T-helper 2 cell treated with Interferon-gamma antibody and Interleukin-4, amounts not matched to agents 5 μg/mL and 100 μg/mL, for 36 hours (primary cell): Measurements from ENCODE around the gene ZBTB16.
"Not testable (repeated sequence)": the region's sequence is repeated elsewhere in the genome, so short reads cannot be mapped to it uniquely, and the experiment has no call there.

ENCODE experiments used
- DNase-seq: peaks from one replicate; pipeline ENCODE4 v3.0.0; 2021; ENCODE audit warnings: low spot score
- H3K27ac Mint-ChIP-seq: one replicate; pipeline ENCODE4 v1.8.0; 2021; ENCODE audit warnings: mild to moderate bottlenecking, mixed read lengths
- H3K27me3 Mint-ChIP-seq: one replicate; pipeline ENCODE4 v1.8.0; 2021; ENCODE audit warnings: low read depth, mixed read lengths
- H3K36me3 Mint-ChIP-seq: one replicate; pipeline ENCODE4 v1.8.0; 2021; ENCODE audit warnings: low read depth, mixed read lengths
- H3K4me1 Mint-ChIP-seq: one replicate; pipeline ENCODE4 v1.8.0; 2021; ENCODE audit warnings: low read depth, mixed read lengths
- H3K4me3 Mint-ChIP-seq: one replicate; pipeline ENCODE4 v1.8.0; 2022; ENCODE audit warnings: mild to moderate bottlenecking, moderate library complexity, mixed read lengths
- H3K9me3 Mint-ChIP-seq: one replicate; pipeline ENCODE4 v1.8.0; 2021; ENCODE audit warnings: mixed read lengths

ZBTB16 gene

DNA sequence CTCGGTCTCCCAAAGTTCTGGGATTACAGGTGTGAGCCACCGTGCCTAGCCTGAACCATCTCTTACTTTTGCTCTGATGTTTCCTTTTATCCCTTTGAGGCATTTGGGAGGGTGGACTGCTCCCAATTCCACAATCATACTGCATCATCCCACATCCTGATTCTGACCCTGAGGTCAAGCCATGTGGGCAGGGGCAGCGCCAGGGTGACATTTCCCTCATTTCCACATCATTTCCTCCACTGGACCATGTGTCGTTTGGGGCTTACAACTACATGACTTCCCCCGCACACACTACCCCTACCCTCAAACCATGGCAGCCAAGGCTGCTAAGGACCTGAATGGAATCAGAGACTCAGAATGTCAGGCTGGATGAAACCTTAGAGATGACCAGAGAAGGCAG is 26.4 kb upstream of the ZBTB16 start:
- Mint-ChIP-seq H3K4me3 (no peak overlapping the region), H3K36me3 (no peaks in the 10 kb centered on the region), H3K4me1 (peaks cover 5% of the 10 kb centered on the region), H3K27me3 (peaks cover 37% of the 10 kb centered on the region), H3K27ac (no peak overlapping the region), H3K9me3 (no peaks in the 10 kb centered on the region)
- DNase-seq: no peak

DNA sequence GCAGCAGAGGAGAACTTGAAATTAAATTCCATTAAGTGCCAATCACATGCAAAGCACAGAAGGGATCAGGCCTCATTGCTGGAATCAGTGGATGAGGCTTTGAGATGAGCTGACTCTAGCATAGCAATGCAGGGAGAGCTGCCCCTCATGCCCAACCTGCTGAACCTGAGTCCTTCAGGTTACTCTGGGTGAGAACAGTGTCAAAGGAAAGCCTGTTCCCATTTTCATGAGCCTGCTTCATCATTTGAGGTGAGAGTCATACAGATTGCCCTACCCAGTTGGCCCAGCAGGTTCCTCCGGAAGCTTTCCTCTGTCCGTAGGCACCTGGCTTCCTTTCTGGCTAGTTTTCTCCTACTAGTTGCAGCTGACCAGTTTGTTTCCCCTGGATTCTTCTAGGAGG is 25.9 kb upstream of the ZBTB16 start:
- Mint-ChIP-seq H3K27me3 (peaks cover 42% of the 10 kb centered on the region), H3K36me3 (no peaks in the 10 kb centered on the region), H3K27ac (no peak overlapping the region), H3K4me1 (peaks cover 5% of the 10 kb centered on the region), H3K9me3 (no peaks in the 10 kb centered on the region), H3K4me3 (no peak overlapping the region)
- no peak for DNase-seq

DNA sequence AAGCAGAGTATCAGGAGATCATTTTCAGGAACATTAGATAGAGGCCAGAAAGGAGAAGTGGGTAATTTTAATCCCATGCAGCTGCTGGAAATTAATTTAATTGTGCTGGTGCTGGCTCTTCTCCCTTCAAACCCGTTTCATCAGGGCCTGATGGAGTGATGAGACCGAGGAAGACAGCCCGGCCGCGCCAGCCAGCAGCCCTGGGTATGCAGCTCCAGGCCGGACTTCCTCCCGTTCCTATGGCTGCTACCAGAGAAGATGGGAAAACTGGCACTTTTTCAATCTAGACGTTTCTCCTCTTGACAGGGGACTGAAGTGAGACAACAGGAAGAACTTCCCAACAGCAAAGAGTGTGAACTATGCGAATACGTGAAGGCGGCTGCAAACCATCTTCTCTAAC is 24.6 kb upstream of the ZBTB16 start:
- Mint-ChIP-seq H3K4me3 (no peak overlapping the region), H3K27ac (no peak overlapping the region), H3K4me1 (peaks cover 5% of the 10 kb centered on the region), H3K9me3 (no peaks in the 10 kb centered on the region), H3K36me3 (no peaks in the 10 kb centered on the region), H3K27me3 (peaks cover 47% of the 10 kb centered on the region)
- no peak for DNase-seq

DNA sequence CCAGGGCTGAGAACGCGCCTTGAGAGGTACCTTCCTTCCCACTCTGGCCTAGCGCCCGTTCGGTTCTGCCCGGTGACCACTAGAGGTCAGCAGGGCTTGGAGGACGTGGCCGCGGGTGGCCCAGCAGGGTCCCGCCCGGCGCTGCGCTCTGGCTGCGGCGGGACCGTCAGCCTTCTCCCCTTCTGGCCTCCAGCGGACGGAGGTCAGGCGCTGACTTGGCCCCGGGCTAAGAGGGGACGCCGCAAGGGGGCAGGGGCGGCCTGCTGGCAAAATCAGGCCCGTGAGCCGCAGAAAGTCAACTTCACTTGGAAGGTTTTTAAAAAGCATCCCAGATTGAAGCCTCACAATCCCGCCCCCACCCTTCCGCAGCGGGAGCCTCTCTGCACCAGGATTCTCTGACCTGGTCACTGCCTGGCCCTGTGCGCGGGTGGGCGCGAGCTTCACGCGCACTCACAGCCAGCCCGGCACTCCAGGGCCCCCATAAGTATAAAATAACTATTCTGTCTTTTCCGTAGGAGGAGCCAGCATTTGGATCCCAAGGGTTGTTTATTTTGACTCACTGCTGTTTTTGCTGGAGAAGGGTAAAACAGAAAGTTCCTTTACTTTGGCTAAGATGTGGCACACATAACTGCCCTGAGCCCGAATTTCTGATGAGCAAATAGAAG is 23.2 kb upstream of the ZBTB16 start:
- Mint-ChIP-seq H3K9me3 (no peaks in the 10 kb centered on the region), H3K36me3 (no peaks in the 10 kb centered on the region), H3K4me3 (no peak overlapping the region), H3K4me1 (peaks cover 5% of the 10 kb centered on the region), H3K27ac (no peak overlapping the region), H3K27me3 (peaks cover 44% of the 10 kb centered on the region)
- DNase-seq: peak; percentile 42

DNA sequence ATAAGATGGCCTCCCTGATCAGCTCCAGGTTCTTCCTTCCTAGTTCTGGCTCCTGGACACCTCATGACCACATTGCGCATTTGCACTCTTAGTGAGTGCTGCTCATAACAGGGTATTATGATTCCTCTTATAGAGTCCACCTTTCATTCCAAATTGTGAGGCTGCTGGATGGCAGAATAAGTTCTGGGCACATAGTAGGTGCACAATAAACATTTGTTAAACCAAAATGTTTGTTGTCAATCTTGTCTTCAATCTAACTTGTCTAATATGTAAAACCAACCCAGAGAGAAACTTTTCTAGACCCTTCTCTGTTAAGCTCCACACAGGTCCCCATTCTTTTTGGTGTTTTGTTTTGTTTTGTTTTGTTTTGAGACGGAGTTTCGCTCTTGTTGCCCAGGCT is 22.6 kb upstream of the ZBTB16 start:
- peaks cover 5% of the 10 kb centered on the region for H3K4me1 Mint-ChIP-seq
- no peaks in the 10 kb centered on the region for H3K36me3 Mint-ChIP-seq
- no peak overlapping the region for H3K27ac Mint-ChIP-seq
- no peaks in the 10 kb centered on the region for H3K9me3 Mint-ChIP-seq
- peaks cover 39% of the 10 kb centered on the region for H3K27me3 Mint-ChIP-seq
- H3K4me3 Mint-ChIP-seq: no peak overlapping the region
- DNase-seq: no peak

DNA sequence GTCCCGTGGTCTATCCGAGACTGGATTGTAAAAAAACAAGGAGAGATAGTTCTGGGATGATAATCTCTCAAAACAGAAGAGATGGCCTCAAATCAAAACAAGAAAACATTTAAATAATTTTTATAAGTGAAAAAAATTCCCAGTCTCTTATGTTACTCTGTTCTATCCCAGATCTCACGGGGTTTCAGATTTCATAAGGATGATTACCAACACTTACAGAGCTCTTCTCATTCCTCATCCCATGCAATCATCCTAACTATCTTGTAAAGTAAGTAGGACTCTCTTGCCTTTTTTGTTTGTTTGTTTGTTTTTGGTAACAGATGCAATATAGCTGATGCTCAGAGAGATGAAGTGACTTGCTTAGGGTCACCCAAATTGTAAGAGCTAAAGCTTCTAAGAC is 20.0 kb upstream of the ZBTB16 start:
- H3K36me3 Mint-ChIP-seq: no peaks in the 10 kb centered on the region
- H3K9me3 Mint-ChIP-seq: no peaks in the 10 kb centered on the region
- no peak overlapping the region for H3K27ac Mint-ChIP-seq
- H3K4me3 Mint-ChIP-seq: no peak overlapping the region
- H3K4me1 Mint-ChIP-seq: peaks cover 15% of the 10 kb centered on the region
- no peak for DNase-seq
- peaks cover 34% of the 10 kb centered on the region for H3K27me3 Mint-ChIP-seq

DNA sequence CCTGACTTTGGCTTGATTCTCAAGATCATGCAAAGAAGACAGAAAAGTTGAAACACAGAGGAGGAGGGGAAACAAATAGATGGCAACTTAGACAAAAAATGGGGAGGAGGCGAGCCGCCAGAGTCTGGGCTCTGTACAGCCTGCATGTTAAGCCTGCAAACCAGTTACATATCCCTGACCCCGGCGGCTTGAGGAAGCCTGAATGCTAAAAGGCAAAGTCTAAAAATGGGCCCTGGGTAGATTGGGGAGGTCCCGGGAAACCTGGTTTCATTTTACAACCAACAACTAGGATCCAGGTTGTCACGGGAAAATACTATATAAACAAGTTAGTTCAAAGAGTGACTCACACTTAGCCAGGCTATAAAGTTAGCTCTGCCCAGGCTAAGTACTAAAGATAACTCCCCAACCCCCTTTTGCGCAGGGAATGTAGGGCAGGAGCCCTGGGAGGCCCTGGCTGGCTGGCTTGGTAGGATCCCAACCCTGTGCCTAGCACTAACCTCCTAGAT is 18.8 kb upstream of the ZBTB16 start:
- peaks cover 18% of the 10 kb centered on the region for H3K4me1 Mint-ChIP-seq
- no peak overlapping the region for H3K4me3 Mint-ChIP-seq
- no peak overlapping the region for H3K27ac Mint-ChIP-seq
- peaks cover 27% of the 10 kb centered on the region for H3K27me3 Mint-ChIP-seq
- no peaks in the 10 kb centered on the region for H3K9me3 Mint-ChIP-seq
- H3K36me3 Mint-ChIP-seq: no peaks in the 10 kb centered on the region
- DNase-seq: no peak

DNA sequence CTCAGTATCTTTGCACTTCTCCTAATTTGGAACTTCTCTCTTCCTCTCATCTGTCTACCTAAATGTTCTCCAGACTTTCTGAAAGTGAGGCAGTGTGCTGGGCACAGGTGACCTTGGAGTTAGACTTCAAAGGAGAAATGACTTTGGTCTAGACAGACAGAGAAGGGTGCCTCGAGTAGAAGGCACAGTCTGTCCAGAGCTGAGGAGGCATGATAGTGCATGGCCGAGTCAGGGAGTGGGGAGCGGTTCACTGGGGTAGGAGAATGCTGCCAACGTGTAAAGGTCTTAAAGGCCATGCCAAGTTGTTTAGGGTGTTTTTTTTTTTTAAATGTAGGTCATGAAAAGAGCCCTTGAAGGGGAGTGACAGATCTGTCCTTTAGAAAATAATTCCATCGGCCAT is 17.3 kb upstream of the ZBTB16 start:
- H3K4me1 Mint-ChIP-seq: peaks cover 12% of the 10 kb centered on the region
- H3K36me3 Mint-ChIP-seq: no peaks in the 10 kb centered on the region
- no peak overlapping the region for H3K4me3 Mint-ChIP-seq
- DNase-seq: no peak
- peaks cover 27% of the 10 kb centered on the region for H3K27me3 Mint-ChIP-seq
- H3K9me3 Mint-ChIP-seq: no peaks in the 10 kb centered on the region
- no peak overlapping the region for H3K27ac Mint-ChIP-seq

DNA sequence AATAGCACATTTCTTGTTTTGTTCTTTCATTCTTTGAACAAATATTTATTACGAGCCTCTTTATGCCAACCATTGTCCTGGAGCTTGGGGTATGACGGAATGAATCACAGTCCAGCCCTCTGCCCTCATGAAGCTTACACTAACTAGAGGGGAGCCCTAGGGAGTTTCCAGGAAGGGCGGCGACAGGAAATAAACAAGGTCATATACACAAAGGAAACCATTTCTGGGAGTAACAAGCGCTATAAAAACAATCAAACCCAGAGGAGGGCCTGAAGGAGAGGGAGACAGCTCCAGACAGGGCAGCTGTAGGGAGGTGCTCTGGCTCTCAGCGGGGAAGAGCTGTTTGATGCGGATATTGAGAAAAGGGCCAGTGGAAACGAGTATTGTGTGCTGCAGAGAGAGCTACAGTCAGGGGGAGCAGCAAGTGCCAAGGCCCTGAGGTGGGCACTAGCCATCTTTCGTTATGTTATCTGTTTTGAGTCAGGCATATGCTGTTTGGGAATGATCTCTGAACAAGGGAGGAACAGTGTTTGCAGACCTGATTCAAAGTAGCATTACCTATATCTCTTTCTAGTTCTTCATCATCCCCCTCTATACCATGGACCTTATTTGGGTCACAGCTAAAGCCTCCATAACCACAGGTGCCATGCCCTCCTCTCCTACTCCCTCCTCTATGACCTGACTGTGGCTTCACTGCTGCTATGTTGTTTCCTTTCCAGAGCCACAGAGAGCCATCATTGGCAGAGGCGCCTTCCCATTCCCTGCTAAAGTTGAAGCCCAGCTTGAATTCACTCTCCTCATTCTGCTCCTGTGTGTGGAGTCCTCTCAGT is 15.3 kb upstream of the ZBTB16 start:
- H3K27ac Mint-ChIP-seq: no peak overlapping the region
- H3K4me3 Mint-ChIP-seq: peak overlapping the region; percentile 31
- H3K27me3 Mint-ChIP-seq: peaks cover 25% of the 10 kb centered on the region
- no peaks in the 10 kb centered on the region for H3K36me3 Mint-ChIP-seq
- H3K9me3 Mint-ChIP-seq: no peaks in the 10 kb centered on the region
- H3K4me1 Mint-ChIP-seq: peaks cover 12% of the 10 kb centered on the region
- DNase-seq: no peak

DNA sequence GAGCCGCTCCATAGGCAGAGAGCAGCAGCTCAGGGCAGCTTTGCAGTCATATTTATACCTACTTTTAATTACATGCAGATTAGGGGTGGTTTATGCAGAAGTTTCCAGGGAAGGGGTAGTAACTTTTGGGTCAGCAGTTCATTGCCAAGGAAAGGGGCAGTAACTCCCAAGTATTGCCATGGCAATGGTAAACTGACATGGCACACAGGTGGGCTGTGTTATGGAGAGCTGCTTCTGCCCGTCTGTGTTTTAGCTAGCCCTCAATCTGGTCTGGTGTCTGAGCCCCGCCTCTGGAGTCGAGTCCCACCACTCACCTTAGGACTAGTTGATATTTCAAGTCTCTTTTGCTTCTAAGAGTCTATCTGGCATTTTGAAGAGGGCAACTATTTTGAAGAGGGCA is 12.2 kb upstream of the ZBTB16 start:
- Mint-ChIP-seq H3K27me3 (peaks cover 33% of the 10 kb centered on the region), H3K36me3 (no peaks in the 10 kb centered on the region), H3K27ac (no peak overlapping the region), H3K4me3 (no peak overlapping the region), H3K4me1 (peaks cover 12% of the 10 kb centered on the region), H3K9me3 (no peaks in the 10 kb centered on the region)
- no peak for DNase-seq

DNA sequence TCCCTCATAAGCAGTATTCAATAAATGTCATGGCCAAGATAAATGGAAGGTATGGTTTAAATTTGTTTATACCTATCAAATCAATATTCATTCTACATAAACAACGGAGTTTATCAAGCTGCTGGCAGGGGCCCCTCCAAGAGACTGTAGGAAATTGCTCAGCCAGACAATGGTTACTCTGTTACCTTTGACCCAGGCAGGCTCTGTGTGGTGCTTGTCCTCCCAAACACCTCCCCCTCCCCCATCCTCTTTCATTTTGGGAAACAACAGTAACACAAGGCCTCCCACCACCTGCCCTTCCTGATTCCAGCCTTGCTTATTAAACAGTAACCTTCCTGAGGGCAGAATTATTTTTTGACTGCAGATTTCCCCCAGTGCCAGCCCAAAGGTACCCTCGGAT is 10.5 kb upstream of the ZBTB16 start:
- H3K4me3 Mint-ChIP-seq: no peak overlapping the region
- no peaks in the 10 kb centered on the region for H3K9me3 Mint-ChIP-seq
- H3K4me1 Mint-ChIP-seq: peaks cover 7% of the 10 kb centered on the region
- DNase-seq: no peak
- no peak overlapping the region for H3K27ac Mint-ChIP-seq
- peaks cover 41% of the 10 kb centered on the region for H3K27me3 Mint-ChIP-seq
- no peaks in the 10 kb centered on the region for H3K36me3 Mint-ChIP-seq

DNA sequence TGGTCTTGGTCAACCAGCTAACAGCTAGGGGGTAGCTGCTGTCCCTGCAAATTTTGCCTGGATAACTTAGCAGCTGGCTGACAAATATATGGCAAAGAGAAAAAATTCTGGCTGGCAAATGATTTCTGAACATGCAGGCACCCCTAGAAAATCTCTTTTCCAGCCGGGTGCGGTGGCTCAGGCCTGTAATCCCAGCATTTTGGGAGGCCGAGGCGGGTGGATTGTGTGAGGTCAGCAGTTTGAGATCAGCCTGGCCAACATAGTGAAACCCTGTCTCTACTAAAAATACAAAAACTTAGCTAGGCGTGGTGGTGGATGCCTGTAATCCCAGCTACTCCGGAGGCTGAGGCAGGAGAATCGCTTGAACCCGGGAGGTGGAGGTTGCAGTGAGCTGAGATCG is 9.7 kb upstream of the ZBTB16 start:
- not testable (repeated sequence) for H3K36me3 Mint-ChIP-seq, H3K9me3 Mint-ChIP-seq, H3K4me1 Mint-ChIP-seq, H3K4me3 Mint-ChIP-seq, DNase-seq, H3K27ac Mint-ChIP-seq
- H3K27me3 Mint-ChIP-seq: peaks cover 47% of the 10 kb centered on the region

DNA sequence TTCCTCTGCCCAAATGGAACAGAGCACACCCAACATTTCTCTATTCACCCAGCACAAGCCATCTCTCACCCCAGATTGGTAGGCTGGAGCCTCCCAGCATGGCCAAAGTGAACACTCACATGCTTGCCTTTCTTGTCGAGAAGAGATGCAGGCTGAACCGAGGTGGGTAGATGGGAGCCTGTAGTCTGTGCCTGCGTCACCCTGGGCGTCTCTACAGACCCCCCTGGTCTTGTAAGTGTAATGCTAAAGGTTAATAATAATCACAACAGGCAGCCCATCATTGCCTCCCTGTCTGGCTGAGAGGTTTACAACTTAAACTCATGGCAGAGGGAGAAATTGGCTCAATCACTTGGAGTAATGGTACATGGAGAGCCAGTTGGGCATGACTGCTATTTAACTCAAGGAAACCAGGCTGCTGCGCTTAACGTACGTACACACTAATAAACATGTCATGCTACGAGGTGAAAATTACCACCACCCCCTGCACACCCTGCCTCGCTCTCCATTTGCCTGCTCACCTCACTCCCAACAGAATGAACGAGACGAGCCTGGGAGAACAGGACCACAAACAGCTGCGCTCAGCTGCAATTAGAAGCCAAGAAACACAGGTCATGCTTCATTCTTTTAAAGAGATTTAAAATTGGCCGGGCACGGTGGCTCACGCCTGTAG is 9.1 kb upstream of the ZBTB16 start:
- H3K4me3 Mint-ChIP-seq: no peak overlapping the region
- no peaks in the 10 kb centered on the region for H3K36me3 Mint-ChIP-seq
- H3K27ac Mint-ChIP-seq: no peak overlapping the region
- no peaks in the 10 kb centered on the region for H3K4me1 Mint-ChIP-seq
- peaks cover 50% of the 10 kb centered on the region for H3K27me3 Mint-ChIP-seq
- DNase-seq: no peak
- no peaks in the 10 kb centered on the region for H3K9me3 Mint-ChIP-seq

DNA sequence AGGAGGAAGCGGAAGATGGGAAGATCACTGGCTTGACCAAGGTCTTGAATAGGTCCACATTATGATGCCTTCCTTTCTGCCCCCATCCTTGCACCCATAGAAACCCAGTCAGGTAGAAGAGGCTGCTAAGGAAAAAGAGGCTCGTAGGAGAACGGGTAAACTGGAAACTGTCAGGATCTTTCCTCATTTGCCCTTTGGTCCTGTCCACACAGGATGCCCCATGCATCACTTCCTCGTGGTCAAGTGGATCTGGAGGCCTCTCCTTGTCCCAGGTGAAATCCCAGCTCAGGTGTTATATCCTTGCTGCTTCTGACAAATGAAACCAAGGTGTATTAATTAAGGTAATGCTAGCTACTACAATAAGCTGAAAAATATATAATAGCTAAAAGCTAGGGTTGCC is 8.0 kb upstream of the ZBTB16 start:
- no peak overlapping the region for H3K4me3 Mint-ChIP-seq
- no peak for DNase-seq
- H3K27ac Mint-ChIP-seq: no peak overlapping the region
- no peaks in the 10 kb centered on the region for H3K36me3 Mint-ChIP-seq
- peaks cover 60% of the 10 kb centered on the region for H3K27me3 Mint-ChIP-seq
- no peaks in the 10 kb centered on the region for H3K9me3 Mint-ChIP-seq
- no peaks in the 10 kb centered on the region for H3K4me1 Mint-ChIP-seq
